Neural cell (in vitro differentiated cells): Measurements from ENCODE around the gene DHTKD1.

Experiments
- EP300 ChIP-seq: fragments of 450-650 bp; conservative IDR thresholded peaks from 2 replicates; pipeline ENCODE4 v1.6.1; 2014; ENCODE audit warnings: antibody characterized with exemption, mild to moderate bottlenecking, moderate library complexity; ENCODE audit not compliant: poor library complexity, severe bottlenecking
- TF ChIP-seq, protein P1 (sequence below): fragments of 450-650 bp; IDR thresholded peaks from 2 replicates; pipeline ENCODE4 v1.5.1; 2014; ENCODE audit warnings: antibody characterized with exemption, mild to moderate bottlenecking, moderate library complexity; ENCODE audit not compliant: poor library complexity, severe bottlenecking

DNA sequence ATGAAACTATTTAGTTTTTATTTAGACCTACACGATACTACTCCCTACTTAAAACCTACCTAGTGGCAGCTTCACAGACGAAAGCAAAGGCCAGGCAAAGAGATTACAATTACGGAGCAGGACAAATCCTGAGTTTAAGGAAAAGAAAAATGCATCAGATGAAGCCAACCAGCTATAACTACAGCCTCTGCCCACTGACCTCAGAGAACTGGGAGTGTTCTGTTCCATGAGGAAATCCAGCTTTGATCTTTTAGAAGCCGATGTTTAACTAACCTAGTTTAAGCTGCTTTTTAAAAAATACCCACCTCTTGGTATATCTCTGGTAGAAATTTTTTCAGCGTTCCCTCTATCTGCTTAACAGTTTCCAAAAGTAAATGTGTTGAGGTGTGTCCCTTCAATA lies 23.2 kb upstream of the DHTKD1 start:
- TF ChIP-seq EP300, result no peak
- TF ChIP-seq, protein P1, sequence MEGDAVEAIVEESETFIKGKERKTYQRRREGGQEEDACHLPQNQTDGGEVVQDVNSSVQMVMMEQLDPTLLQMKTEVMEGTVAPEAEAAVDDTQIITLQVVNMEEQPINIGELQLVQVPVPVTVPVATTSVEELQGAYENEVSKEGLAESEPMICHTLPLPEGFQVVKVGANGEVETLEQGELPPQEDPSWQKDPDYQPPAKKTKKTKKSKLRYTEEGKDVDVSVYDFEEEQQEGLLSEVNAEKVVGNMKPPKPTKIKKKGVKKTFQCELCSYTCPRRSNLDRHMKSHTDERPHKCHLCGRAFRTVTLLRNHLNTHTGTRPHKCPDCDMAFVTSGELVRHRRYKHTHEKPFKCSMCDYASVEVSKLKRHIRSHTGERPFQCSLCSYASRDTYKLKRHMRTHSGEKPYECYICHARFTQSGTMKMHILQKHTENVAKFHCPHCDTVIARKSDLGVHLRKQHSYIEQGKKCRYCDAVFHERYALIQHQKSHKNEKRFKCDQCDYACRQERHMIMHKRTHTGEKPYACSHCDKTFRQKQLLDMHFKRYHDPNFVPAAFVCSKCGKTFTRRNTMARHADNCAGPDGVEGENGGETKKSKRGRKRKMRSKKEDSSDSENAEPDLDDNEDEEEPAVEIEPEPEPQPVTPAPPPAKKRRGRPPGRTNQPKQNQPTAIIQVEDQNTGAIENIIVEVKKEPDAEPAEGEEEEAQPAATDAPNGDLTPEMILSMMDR, result no peak
